ENCODE measurements around the gene ELL2.

Gene ELL2

DNA sequence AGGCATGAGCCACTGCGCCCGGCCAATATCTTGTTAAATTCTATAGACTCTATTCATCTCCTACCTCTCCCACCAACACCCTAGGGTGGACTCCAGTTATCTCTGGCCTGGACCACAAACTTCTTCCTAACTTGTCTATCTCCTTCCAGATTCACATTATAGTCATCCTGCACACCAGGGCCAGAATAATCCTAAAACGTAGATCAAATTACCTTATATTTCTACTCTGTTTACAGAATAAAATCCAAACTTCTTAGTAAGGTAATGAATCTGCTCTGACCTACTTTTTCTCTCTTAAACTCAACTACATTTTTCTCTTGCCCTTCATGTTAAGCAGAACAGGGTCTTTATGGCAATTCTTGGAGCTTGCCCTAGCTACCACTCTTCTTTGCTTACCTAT is 6.9 kb downstream of the ELL2 start:
- H3K36me3 Mint-ChIP-seq (ENCODE audit: low read depth), result peaks cover 45% of the 10 kb centered on the region
- no peaks in the 10 kb centered on the region for H3K27me3 Mint-ChIP-seq
- no peaks in the 10 kb centered on the region for H3K9me3 Mint-ChIP-seq
- H3K27ac Mint-ChIP-seq, result no peak overlapping the region
- DNase-seq, result no peak
- no peak for ATAC-seq
- peaks cover 49% of the 10 kb centered on the region for H3K4me1 Mint-ChIP-seq
- H3K4me3 Mint-ChIP-seq, result no peak overlapping the region

DNA sequence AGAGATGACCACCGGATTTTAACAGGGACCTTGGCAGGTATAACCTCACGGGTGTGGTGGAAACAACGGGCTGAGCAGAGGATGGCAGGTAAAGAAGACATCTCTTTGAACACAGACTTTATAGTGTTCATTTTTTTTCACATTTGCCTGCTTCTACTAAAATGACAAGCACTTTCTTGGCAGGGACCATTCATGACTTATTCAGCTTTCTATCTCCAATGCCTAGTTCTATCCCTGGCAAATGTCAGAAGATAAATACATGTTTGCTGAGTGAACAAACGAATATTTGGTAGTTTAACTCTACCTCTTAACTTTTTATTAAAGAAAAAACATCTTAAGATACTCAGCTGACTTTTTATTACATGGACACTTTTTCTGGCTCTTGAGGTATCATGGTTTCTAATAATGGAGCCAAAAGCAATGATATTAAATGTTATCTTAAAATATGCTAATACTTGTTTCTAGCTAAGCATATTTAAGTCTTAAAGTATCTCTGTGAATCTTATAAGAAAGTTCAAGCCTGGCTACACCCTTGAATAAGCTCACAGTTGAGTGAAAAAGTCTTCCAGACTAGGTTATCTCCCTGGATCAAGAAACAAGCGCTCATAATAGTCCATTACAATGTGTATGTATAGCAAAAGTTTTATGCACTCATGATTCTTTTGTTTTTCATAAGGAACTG is 8.5 kb downstream of the ELL2 start:
- no peaks in the 10 kb centered on the region for H3K27me3 Mint-ChIP-seq
- no peaks in the 10 kb centered on the region for H3K9me3 Mint-ChIP-seq
- DNase-seq (no peak), ATAC-seq (no peak)
- no peak overlapping the region for H3K4me3 Mint-ChIP-seq
- H3K36me3 Mint-ChIP-seq (ENCODE audit: low read depth), result peaks cover 39% of the 10 kb centered on the region
- peaks cover 37% of the 10 kb centered on the region for H3K4me1 Mint-ChIP-seq
- no peak overlapping the region for H3K27ac Mint-ChIP-seq

DNA sequence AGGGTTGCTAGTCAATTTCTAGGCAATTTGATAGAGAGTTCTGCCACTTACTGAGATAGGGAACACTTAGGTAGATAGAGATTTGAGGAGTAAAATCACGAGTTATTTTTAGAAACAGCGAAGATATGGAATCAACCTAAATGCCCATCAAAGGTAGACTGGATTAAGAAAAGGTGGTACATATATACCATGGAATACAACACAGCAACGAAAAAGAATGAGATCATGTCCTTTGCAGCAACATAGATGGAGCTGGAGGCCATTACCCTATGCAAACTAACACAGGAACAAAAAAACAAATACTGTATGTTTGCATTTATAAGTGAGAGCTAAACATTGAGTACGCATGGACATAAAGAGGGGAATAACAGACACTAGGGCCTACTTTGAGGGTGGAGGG is 9.7 kb downstream of the ELL2 start:
- Mint-ChIP-seq H3K27me3 (no peaks in the 10 kb centered on the region), H3K4me1 (peaks cover 26% of the 10 kb centered on the region), H3K9me3 (no peaks in the 10 kb centered on the region), H3K27ac (no peak overlapping the region), H3K36me3 (ENCODE audit: low read depth) (peaks cover 41% of the 10 kb centered on the region), H3K4me3 (no peak overlapping the region)
- ATAC-seq, result no peak
- DNase-seq, result no peak

DNA sequence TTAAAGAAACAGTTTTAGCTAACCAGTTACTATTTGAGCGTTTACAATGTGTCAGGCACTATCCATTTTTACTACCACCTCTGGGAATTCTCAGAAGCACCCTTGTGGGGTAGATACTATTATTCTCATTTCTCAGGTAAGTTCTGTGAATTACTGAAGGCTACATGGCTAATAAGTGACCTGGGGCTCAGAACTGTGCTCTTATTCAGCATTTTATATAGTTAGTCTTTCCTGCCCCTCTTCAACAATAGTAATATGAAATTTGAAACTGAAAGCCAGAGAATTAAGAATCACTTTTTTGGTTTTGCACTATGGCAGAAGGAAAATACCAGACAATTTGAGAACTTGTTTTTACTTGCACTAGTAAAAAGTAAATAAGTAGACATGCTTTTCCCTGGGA is 11.8 kb downstream of the ELL2 start:
- Mint-ChIP-seq H3K4me1 (peaks cover 19% of the 10 kb centered on the region), H3K27ac (no peak overlapping the region)
- ATAC-seq, result no peak

DNA sequence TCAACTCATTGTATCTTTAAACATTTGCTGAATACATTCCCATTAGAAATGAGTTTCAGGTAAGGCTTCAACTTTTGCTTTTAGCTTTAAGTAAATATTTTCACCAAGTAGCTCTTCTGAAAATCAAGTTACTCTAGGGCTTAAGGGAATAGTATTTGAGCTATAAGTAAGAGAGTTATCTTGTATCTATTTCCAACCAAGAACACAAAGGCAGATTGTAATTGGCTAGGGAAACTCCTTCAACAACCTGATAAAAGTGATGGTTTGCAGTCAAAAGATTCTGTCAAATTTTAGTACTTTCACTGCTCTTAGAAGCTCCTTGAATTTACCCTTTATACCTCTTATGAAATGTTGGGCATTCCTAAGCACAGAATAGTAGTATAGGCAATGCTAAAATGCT is 13.0 kb downstream of the ELL2 start:
- Mint-ChIP-seq H3K27me3 (no peaks in the 10 kb centered on the region), H3K9me3 (no peaks in the 10 kb centered on the region), H3K27ac (no peak overlapping the region), H3K36me3 (ENCODE audit: low read depth) (peaks cover 38% of the 10 kb centered on the region), H3K4me1 (peaks cover 23% of the 10 kb centered on the region), H3K4me3 (no peak overlapping the region)
- ATAC-seq (no peak), DNase-seq (no peak)

More for the DNA sequence above, 11.8 kb downstream of the ELL2 start:
- H3K36me3 Mint-ChIP-seq (ENCODE audit: low read depth), result peaks cover 42% of the 10 kb centered on the region
- H3K27me3 Mint-ChIP-seq, result no peaks in the 10 kb centered on the region
- no peaks in the 10 kb centered on the region for H3K9me3 Mint-ChIP-seq
- DNase-seq, result no peak
- H3K4me3 Mint-ChIP-seq, result no peak overlapping the region

DNA sequence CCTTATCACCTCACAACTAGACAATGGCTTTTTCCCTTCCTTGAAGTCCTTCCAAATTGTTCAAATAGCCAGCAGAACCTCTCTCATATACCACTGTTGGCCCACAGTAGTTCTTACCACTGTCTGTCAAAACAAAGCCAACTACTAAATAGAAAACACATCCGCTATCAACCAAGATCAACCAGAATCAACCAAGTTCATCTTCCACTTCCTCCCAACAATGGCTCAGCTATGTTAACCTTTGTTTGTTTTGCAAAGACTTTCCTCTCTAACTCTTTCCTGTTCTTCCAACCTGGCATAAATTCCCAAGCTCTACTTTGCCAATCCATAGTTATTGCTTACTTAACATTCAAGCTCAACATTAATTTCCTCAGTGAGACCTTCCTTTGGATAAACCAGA is 15.2 kb downstream of the ELL2 start:
- ATAC-seq (no peak), DNase-seq (no peak)
- Mint-ChIP-seq H3K36me3 (ENCODE audit: low read depth) (peaks cover 21% of the 10 kb centered on the region), H3K4me1 (peaks cover 19% of the 10 kb centered on the region), H3K27me3 (no peaks in the 10 kb centered on the region), H3K27ac (no peak overlapping the region), H3K4me3 (no peak overlapping the region), H3K9me3 (no peaks in the 10 kb centered on the region)

DNA sequence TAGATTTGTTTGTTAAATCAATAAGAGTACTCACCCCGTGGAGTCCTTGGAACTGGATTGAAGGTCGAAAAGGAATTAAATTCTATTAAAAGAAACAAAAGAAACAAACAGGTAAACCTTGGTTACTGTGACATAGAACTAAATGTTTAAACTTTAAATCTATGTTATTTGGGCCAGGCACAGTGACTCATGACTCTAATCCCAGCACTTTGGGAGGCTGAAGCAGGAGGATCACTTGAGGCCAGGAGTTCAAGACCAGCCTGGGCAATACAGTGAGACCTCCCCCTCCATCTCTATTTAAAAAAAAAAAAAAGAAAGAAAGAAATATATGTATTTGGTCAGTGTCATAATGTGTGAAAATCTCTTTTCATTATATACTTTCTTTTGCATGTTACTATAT is 18.7 kb downstream of the ELL2 start:
- DNase-seq (no peak), ATAC-seq (no peak)
- Mint-ChIP-seq H3K27ac (no peak overlapping the region), H3K4me3 (no peak overlapping the region), H3K4me1 (peaks cover 12% of the 10 kb centered on the region), H3K27me3 (no peaks in the 10 kb centered on the region), H3K36me3 (ENCODE audit: low read depth) (peaks cover 27% of the 10 kb centered on the region), H3K9me3 (no peaks in the 10 kb centered on the region)

DNA sequence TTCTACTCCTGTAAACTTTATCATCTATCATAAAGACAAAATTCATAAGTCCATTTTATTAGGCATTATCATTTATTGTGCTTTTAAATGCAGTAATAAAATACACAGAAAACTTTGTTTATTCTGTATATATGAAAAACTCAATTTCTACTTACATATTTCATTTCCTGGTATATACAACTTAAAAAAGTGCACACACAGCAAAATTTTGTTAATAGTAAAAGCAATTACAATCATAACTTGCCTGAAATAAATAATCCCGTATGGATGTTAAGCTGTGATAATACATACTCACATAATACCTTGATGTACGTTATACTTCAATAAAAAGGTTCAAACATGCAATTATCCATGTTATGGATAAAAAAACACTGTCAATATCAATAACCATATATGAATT is 19.2 kb downstream of the ELL2 start:
- H3K27me3 Mint-ChIP-seq, result no peaks in the 10 kb centered on the region
- no peak overlapping the region for H3K27ac Mint-ChIP-seq
- peaks cover 12% of the 10 kb centered on the region for H3K4me1 Mint-ChIP-seq
- no peak overlapping the region for H3K4me3 Mint-ChIP-seq
- no peaks in the 10 kb centered on the region for H3K9me3 Mint-ChIP-seq
- ATAC-seq (no peak), DNase-seq (no peak)
- peaks cover 29% of the 10 kb centered on the region for H3K36me3 Mint-ChIP-seq (ENCODE audit: low read depth)

DNA sequence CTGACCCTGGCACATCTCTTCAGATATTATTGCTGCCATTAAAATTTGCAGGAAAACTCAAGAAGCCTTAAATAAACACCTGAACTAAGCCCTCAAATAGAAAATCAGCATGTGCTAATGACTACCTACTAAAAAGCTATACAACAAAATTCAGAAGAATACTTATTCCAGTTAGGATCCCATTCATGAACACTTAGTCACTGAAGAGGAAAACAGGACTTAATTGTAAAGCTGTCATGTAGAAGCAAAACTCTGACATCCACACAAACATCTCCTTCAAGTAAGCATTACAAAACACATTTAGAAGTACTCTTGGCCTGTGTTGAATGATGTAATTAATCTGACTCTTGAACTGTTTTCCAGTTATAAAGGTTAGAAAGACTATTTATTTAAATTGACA is 19.9 kb downstream of the ELL2 start:
- H3K4me1 Mint-ChIP-seq, result peaks cover 12% of the 10 kb centered on the region
- peaks cover 26% of the 10 kb centered on the region for H3K36me3 Mint-ChIP-seq (ENCODE audit: low read depth)
- no peaks in the 10 kb centered on the region for H3K27me3 Mint-ChIP-seq
- no peak overlapping the region for H3K4me3 Mint-ChIP-seq
- DNase-seq, result no peak
- H3K27ac Mint-ChIP-seq, result no peak overlapping the region
- H3K9me3 Mint-ChIP-seq, result no peaks in the 10 kb centered on the region
- no peak for ATAC-seq

DNA sequence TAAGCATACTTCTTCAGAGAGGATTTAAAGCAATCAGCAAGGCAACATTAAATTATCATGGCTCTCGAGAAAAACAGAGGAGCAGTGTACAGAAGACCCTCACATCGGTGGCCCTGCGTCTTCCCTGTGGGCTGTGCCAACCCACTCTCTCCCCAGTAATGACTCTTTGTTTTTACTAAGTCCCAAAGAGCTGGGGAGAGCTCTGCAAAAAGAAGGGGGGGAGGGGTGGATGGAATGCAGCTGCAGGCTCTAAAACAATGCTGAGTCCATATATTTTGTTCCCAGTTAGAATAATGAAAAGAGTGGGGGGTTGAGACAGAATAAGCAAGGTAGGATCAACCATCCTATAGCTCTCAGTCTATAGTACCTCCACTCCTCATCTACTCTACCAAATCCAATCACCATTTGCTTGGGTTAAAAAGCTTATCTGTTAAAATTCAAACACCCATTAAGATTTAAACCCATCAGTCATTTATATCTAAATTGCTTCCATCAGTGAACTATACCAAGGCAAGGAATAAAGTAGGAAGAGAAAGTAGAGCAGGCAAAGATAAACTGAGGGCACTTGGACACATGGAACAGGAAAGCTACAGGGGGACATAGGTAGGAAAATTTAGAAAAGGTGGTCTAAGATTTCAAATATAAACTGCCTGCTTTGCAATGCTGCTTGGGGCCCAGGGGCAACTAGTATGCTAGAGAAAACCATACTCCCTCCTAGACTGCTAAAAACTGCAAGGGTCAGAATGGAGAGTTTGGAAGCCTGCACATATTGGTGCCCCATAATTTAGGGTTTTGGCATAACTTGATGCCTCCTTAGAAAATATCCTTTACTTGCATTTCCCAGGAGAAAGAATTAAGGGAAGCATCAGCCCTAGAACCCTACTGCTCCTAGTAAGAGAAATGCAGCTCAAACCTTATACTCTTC is 20.6 kb downstream of the ELL2 start:
- Mint-ChIP-seq H3K36me3 (ENCODE audit: low read depth) (peaks cover 27% of the 10 kb centered on the region), H3K27me3 (no peaks in the 10 kb centered on the region), H3K4me1 (peaks cover 7% of the 10 kb centered on the region), H3K9me3 (no peaks in the 10 kb centered on the region), H3K4me3 (no peak overlapping the region), H3K27ac (no peak overlapping the region)
- ATAC-seq (no peak), DNase-seq (no peak)

DNA sequence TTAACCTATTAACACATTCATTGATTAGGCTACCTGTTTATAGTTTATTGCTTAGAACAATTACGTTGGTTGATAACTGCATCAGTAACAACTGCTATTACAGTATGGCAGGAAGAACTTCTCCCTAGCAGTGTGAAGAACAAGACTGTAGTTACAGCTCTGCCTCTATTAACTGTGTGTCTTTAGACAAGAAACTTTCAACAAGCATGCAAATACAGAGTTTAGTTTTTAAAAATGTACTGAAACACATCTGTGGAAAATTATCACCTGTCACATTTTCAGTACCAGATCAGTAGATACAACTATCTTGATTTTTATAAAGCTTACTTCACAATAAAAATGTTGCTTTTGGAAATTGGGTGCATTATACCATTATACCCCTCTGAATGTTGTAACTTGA is 22.2 kb downstream of the ELL2 start:
- no peak for ATAC-seq
- no peak overlapping the region for H3K4me3 Mint-ChIP-seq

DNA sequence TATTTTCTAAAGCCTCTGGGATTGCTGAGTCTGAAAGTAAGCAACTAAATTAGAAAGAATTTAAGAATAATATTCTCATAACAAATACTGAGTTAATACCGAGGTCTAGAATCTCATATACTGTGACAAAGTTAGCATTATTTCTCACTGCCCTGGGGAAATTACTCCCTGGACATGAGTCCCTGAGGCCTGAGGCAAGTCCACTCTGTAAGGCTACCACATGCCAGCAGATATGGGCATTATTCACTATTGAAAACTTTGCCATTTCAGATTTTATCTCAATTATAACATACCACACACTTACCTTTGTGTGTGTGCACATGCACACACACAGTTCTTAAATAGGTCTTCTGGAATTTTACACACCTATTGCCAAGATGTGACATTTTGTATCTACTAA is 22.9 kb downstream of the ELL2 start:
- no peak overlapping the region for H3K27ac Mint-ChIP-seq
- no peak for DNase-seq
- peaks cover 29% of the 10 kb centered on the region for H3K36me3 Mint-ChIP-seq (ENCODE audit: low read depth)
- H3K4me1 Mint-ChIP-seq, result peaks cover 19% of the 10 kb centered on the region
- no peaks in the 10 kb centered on the region for H3K9me3 Mint-ChIP-seq
- no peak overlapping the region for H3K4me3 Mint-ChIP-seq
- H3K27me3 Mint-ChIP-seq, result no peaks in the 10 kb centered on the region
- ATAC-seq, result no peak

More for the DNA sequence above, 22.2 kb downstream of the ELL2 start:
- H3K27ac Mint-ChIP-seq, result no peak overlapping the region
- peaks cover 29% of the 10 kb centered on the region for H3K36me3 Mint-ChIP-seq (ENCODE audit: low read depth)
- no peak for DNase-seq
- H3K4me1 Mint-ChIP-seq, result peaks cover 14% of the 10 kb centered on the region
- no peaks in the 10 kb centered on the region for H3K9me3 Mint-ChIP-seq
- H3K27me3 Mint-ChIP-seq, result no peaks in the 10 kb centered on the region

DNA sequence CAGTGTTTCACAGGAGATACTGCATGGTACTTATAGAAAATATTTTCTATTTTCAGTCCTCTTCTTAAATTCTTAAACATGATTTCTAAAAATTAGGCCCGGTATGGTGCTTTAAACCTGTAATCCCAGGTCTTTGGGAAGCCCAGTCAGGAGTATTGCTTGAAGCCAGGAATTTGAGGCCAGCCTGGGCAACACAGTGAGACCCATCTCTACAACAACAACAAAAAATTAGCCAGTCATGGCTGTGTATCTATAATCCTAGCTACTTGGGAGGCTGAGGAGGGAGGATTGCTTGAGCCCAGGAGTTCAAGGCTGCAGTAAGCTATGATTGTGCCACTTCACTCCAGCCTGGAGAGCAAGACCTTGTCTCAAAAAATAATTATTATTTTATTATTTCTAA is 23.3 kb downstream of the ELL2 start:
- DNase-seq, result no peak
- no peak for ATAC-seq
- H3K4me3 Mint-ChIP-seq, result no peak overlapping the region
- H3K36me3 Mint-ChIP-seq (ENCODE audit: low read depth), result peaks cover 29% of the 10 kb centered on the region
- peaks cover 22% of the 10 kb centered on the region for H3K4me1 Mint-ChIP-seq
- no peaks in the 10 kb centered on the region for H3K27me3 Mint-ChIP-seq
- no peaks in the 10 kb centered on the region for H3K9me3 Mint-ChIP-seq
- no peak overlapping the region for H3K27ac Mint-ChIP-seq

DNA sequence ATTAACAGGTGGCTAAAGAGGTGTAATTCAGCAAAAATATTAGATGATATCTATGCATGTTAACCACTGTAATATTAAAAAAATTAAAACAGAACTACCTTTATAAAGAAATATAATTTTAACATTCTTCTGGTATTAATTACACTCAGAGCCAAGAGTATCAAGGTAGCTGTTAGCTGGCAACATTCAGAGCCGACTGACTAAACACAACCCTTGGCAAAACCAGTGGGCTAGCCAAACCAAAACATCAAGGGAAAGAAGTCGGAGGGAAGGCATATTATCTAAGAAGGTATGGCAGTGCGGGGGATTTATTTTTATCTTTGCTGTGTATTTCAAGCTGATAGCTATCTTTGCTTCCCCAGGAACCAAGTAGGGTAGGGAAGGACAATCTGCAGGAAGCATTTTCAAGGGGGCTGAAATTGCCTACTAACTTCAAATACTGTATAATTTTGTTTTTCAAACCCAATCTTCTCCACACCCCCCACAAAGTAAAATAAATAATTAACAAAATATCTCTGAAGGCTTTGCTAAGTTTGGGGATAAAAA is 24.0 kb downstream of the ELL2 start:
- DNase-seq, result no peak
- ATAC-seq, result no peak
- H3K27ac Mint-ChIP-seq, result no peak overlapping the region
- H3K36me3 Mint-ChIP-seq (ENCODE audit: low read depth), result peaks cover 29% of the 10 kb centered on the region
- no peak overlapping the region for H3K4me3 Mint-ChIP-seq
- H3K4me1 Mint-ChIP-seq, result peaks cover 27% of the 10 kb centered on the region
- no peaks in the 10 kb centered on the region for H3K27me3 Mint-ChIP-seq
- H3K9me3 Mint-ChIP-seq, result no peaks in the 10 kb centered on the region

DNA sequence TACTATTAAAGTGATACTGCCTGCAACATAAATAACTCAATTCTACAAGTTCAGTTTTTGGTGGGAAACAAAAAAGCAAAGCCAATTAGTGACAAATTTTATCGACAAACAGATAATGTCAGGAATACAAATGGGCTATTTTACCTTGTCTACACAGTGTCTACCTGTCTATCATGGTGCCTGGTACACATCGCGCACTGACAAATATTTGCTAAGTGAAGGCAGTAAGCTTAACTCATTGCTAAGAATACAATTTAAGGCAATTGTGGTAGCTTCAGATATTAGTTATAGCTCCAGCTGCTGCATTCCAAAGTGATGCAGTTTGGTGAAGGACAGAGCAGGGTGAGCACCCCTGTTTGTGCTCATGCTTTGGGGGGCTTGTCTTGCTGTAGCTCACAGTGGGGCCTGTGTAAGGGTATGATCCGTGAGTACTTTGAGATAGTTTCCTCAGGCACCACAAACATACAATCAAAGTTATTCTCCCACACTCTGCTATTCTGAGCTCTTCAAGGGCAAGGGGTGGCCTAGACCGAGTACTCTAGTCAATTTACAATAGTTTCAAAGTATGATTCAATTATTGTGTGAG is 24.7 kb downstream of the ELL2 start:
- Mint-ChIP-seq H3K27ac (no peak overlapping the region), H3K27me3 (no peaks in the 10 kb centered on the region), H3K4me3 (no peak overlapping the region), H3K36me3 (ENCODE audit: low read depth) (peaks cover 29% of the 10 kb centered on the region), H3K4me1 (peaks cover 27% of the 10 kb centered on the region), H3K9me3 (no peaks in the 10 kb centered on the region)
- ATAC-seq, result no peak
- no peak for DNase-seq
